Common myeloid progenitor, CD34-positive (primary cell): ENCODE measurements around the gene NFU1.
A peak's percentile ranks its signal among the peaks of the same experiment; 100 is the strongest.
"Not testable (repeated sequence)": the region's sequence is repeated elsewhere in the genome, so short reads cannot be mapped to it uniquely, and the experiment has no call there.

Experiments
- CTCF ChIA-PET: fragments of 350-600 bp; sonication (Branson Sonifier 250); formaldehyde crosslinking; loops from one replicate; lab custom pipeline; 2021; ENCODE audit warnings: antibody characterized with exemption; lab: Charles Lee
- POLR2A ChIA-PET: fragments of 350-600 bp; sonication (Branson Sonifier 250); formaldehyde crosslinking; loops from one replicate; lab custom pipeline; 2021; ENCODE audit warnings: antibody characterized with exemption; lab: Charles Lee
- DNase-seq, 3 donors: peaks; one replicate each; pipeline versions ENCODE4 v3.0.0 to v3.0.0-alpha.2; 2013
- H3K27ac ChIP-seq, 2 experiments: 1 replicate in 1 of 2; 2 replicates in 1 of 2; pipeline ENCODE4 v1.7.0; 2013; ENCODE audit warnings: inconsistent platforms in 2 of 2, low read length in 2 of 2, mild to moderate bottlenecking in 2 of 2, low read depth in 1 of 2, moderate library complexity in 1 of 2; ENCODE audit not compliant: severe bottlenecking in 2 of 2, insufficient read depth in 1 of 2, poor library complexity in 1 of 2
- H3K27me3 ChIP-seq, 5 experiments: replicated peaks in 2 of 5; 1 replicate in 3 of 5; 2 replicates in 2 of 5; pipeline versions ENCODE4 v1.6.1 to v1.7.0; 2013; ENCODE audit warnings: low read length in 4 of 5, mild to moderate bottlenecking in 2 of 5, moderate library complexity in 2 of 5, inconsistent platforms in 1 of 5; ENCODE audit not compliant: insufficient read depth in 5 of 5, control insufficient read depth in 4 of 5
- H3K36me3 ChIP-seq, 4 experiments: 1 replicate in 2 of 4; 2 replicates in 2 of 4; pipeline versions ENCODE4 v1.6.1 to v1.7.0; 2013; ENCODE audit warnings: low read length in 3 of 4, control low read depth in 1 of 4, mild to moderate bottlenecking in 1 of 4; ENCODE audit not compliant: control insufficient read depth in 4 of 4, insufficient read depth in 4 of 4
- H3K4me1 ChIP-seq, 4 experiments: 1 replicate in 3 of 4; 2 replicates in 1 of 4; pipeline versions ENCODE4 v1.6.1 to v1.7.1; 2013; ENCODE audit warnings: low read length in 3 of 4, mild to moderate bottlenecking in 3 of 4, control low read depth in 1 of 4, inconsistent platforms in 1 of 4, moderate library complexity in 1 of 4; ENCODE audit not compliant: control insufficient read depth in 4 of 4, insufficient read depth in 4 of 4; ENCODE audit errors: control extremely low read depth in 1 of 4
- H3K4me3 ChIP-seq, 7 experiments: 1 replicate in 4 of 7; 2 replicates in 3 of 7; pipeline versions ENCODE4 v1.5.1 to v1.7.0; 2013; ENCODE audit warnings: mild to moderate bottlenecking in 7 of 7, low read length in 6 of 7, moderate library complexity in 6 of 7, inconsistent platforms in 2 of 7, low read depth in 2 of 7, control low read depth in 1 of 7; ENCODE audit not compliant: insufficient read depth in 4 of 7, control insufficient read depth in 1 of 7; ENCODE audit errors: extremely low read depth in 1 of 7
- H3K9me3 ChIP-seq, 5 experiments: 1 replicate in 4 of 5; 2 replicates in 1 of 5; pipeline versions ENCODE4 v1.6.1 to v1.7.1; 2013; ENCODE audit warnings: low read length in 4 of 5, mild to moderate bottlenecking in 2 of 5, inconsistent platforms in 1 of 5, low read depth in 1 of 5, moderate library complexity in 1 of 5; ENCODE audit not compliant: control insufficient read depth in 4 of 5, insufficient read depth in 2 of 5; ENCODE audit errors: control extremely low read depth in 1 of 5
- WGBS: methylation state at CpG from one replicate; pipeline ENCODE4 v1.1.5; 2013; ENCODE audit not compliant: insufficient coverage; 5-methylcytosine and 5-hydroxymethylcytosine counted together

Gene NFU1

DNA sequence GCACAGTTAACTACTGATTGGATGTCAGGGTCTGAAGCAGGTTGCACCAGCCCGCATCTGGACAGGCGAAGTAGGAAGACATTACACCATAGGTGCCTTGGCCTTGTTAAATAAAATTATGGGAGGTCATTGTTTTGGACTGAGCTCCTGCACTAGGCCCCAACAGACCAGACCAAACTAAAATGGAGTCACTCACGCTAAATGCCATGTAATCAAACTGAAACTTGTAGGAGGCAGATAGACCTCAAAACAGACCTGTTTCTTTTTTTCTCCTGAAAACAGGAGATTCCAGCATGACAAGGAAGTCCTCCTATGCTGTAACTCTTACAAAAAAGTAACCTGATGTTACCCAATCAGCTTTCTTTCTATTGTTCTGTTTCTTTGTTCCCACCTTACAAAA is 15.5 kb upstream of the NFU1 start:
- no peaks in the 10 kb centered on the region for H3K9me3 ChIP-seq
- no peak for DNase-seq
- no peaks in the 10 kb centered on the region for H3K36me3 ChIP-seq
- no peak overlapping the region for H3K27ac ChIP-seq
- peaks cover 0 to 8% (median 3%) of the 10 kb centered on the region in 4 experiments for H3K4me1 ChIP-seq
- WGBS = 100% methylated on average over 1 of the region's 3 CpGs
- ChIA-PET CTCF (no interaction called here), POLR2A (no interaction called here)
- H3K27me3 ChIP-seq = no peaks in the 10 kb centered on the region
- no peak overlapping the region for H3K4me3 ChIP-seq

DNA sequence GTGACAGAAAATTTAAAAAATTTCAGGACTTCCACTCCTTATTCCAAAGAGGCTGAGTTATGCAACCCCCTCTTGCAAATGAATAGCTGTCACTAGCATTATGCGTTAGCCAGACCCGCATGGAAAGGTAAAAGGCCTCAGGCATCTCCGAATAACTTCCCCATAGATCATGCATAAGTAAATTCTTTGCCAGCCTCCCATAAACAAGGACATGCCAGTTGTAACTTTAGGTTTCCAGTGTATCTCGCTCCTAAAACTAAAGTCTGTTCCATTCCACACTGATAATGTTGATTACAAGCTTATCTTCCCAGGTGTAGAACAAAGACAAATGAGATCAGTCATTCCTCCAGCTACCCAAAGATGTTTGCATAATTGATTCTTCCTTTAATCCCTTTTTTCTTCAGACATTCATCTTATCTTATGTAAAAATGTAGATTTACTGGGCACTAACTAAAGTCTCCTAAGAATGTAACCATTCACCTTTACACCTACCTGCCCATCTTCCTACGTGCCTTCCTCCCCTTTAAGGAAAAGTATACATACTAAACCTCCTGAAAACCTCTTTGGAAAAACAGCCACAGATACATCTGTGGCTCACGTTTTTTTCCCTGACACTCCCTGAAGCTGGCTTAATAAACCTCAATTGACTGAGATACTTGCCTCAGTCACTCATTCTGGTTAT is 13.6 kb upstream of the NFU1 start:
- Histone ChIP-seq H3K9me3 (no peaks in the 10 kb centered on the region), H3K36me3 (no peaks in the 10 kb centered on the region), H3K27me3 (no peaks in the 10 kb centered on the region), H3K4me1 (no peaks in the 10 kb centered on the region), H3K27ac (no peak overlapping the region), H3K4me3 (no peak overlapping the region)
- WGBS = 92% methylated on average over 5 of the region's 6 CpGs
- CTCF ChIA-PET = interaction anchor here (1.4 kb wide), 1 partner anchor 15 kb away, joined by 3 read pairs; no protein-coding TSS in a partner anchor
- no peak for DNase-seq
- POLR2A ChIA-PET = no interaction called here

DNA sequence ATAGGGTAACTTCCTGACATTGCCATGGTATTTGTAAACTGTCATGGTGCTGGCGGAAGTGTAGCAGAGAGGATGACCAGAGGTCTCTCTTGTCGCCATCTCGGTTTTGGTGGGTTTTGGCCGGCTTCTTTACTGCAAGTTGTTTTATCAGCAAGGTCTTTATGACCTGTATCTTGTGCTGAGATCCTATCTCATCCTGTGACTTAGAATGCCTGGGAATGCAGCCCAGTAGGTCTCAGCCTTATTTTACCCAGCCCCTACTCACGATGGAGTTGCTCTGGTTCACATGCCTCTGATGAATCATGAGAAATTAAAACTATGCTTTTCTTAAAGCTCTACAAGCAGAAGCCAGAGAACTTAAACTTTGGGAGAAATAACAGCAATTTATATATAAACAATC is 12.7 kb upstream of the NFU1 start:
- CTCF ChIA-PET = interaction anchor here (1.4 kb wide), 1 partner anchor 16 kb away, joined by 3 read pairs; no protein-coding TSS in a partner anchor
- Histone ChIP-seq H3K27me3 (no peaks in the 10 kb centered on the region), H3K9me3 (no peaks in the 10 kb centered on the region), H3K27ac (no peak overlapping the region), H3K4me3 (no peak overlapping the region), H3K4me1 (no peaks in the 10 kb centered on the region), H3K36me3 (no peaks in the 10 kb centered on the region)
- DNase-seq = no peak
- WGBS = 91% methylated on average over 4 of the region's 5 CpGs
- POLR2A ChIA-PET = no interaction called here

DNA sequence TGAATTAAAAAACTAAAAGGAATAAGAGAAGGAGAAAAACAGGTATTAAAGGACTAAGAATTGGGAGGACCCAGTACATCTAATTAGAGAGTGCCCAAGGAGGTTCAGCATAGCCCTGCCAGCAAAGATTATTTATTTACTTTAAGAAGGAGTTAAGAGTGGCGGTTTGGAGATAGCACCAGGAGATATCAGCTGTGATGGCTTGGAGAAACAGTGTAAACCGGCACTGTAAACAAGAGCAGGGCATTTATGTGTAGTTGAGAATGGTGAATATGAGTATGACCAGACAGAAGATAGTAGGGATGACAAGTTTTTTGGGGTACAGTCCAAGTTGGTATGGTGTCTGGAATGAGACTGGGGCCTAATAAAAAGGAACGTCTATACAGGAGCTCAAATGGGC is 6.4 kb upstream of the NFU1 start:
- H3K9me3 ChIP-seq, H3K27me3 ChIP-seq, H3K4me3 ChIP-seq, POLR2A ChIA-PET, H3K4me1 ChIP-seq, DNase-seq, H3K27ac ChIP-seq, H3K36me3 ChIP-seq: not testable (repeated sequence)
- CTCF ChIA-PET = interaction anchor here (1.0 to 1.4 kb wide), 2 partner anchors 13 to 20 kb away, joined by 3 read pairs; no protein-coding TSS in a partner anchor
- 100% methylated on average over 3 of the region's 3 CpGs for WGBS

DNA sequence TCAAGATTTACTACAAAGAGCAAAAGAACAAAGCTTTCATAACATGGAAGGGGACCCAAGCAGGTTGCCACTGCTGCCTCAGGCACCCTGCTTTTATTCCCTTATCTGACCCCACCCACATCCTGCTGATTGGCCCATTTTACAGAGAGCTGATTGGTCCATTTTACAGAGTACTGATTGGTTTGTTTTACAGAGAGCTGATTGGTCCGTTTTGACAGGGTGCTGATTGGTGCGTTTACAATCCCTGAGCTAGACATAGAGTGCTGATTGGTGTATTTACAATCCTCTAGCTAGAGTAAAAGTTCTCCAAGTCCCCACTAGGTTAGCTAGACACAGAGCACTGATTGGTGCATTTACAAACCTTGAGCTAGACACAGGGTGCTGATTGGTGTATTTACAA is 2.3 kb upstream of the NFU1 start:
- DNase-seq, H3K36me3 ChIP-seq, H3K27me3 ChIP-seq, H3K9me3 ChIP-seq, POLR2A ChIA-PET, CTCF ChIA-PET, H3K27ac ChIP-seq, H3K4me3 ChIP-seq: not testable (repeated sequence)
- H3K4me1 ChIP-seq = peaks cover 7 to 26% (median 20%) of the 10 kb centered on the region in 4 experiments
- WGBS = no CpG with 5 or more reads among the region's 2 CpGs

DNA sequence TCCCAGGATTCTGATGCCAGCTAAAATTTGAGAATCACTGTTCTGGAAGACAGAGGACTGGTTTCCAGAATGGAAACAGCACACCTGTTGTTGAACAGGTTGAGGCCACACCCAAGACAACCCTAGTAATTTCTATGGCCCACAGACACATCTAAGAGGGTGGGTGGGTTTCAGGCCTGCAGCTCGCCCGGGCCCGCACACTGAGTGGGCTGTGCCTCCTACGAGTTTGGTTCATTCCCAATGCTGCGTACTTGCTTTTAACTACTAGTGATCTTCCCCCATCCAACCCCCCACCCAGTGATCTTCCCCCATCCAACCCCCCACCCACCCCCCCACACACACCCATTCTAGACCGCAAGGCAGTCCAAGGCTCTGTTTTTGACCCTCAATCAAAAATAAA is 1.3 kb upstream of the NFU1 start:
- POLR2A ChIA-PET = no interaction called here

DNA sequence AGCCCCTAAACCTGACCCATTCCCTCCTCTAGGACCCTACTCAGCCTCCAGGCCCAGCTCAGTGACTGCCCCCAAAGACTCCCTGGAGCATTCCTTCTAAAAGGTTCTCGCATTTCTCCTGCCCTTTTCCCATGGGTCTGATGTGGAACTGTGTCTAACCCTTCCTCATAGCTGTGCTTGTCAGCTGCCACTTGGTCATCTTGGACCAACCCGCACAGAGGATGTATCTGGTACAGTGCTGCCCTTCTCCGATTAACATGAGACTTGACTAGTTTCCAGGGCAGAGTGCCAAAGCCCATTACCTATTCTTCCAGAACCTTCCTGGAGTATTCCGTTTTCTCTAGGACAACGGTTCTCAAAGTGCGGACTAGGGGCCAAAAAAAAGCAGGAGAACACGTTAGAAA is 518 bp upstream of the NFU1 start:
- no peak for DNase-seq
- CTCF ChIA-PET = interaction anchor here (0.6 to 2.1 kb wide), 9 partner anchors 8 to 96 kb away, joined by 3 to 8 read pairs (median 4); no protein-coding TSS in a partner anchor
- Histone ChIP-seq H3K9me3 (no peaks in the 10 kb centered on the region), H3K27me3 (no peaks in the 10 kb centered on the region), H3K36me3 (no peaks in the 10 kb centered on the region), H3K27ac (peak overlapping the region; percentile 86 to 96), H3K4me1 (peaks cover 7 to 28% (median 20%) of the 10 kb centered on the region in 4 experiments), H3K4me3 (peak overlapping the region in 6 of 7 experiments; percentile 84 to 96 (median 91))
- POLR2A ChIA-PET = interaction anchor here (0.6 kb wide), 1 partner anchor 26 kb away, joined by 3 read pairs; no protein-coding TSS in a partner anchor
- 79% methylated on average over 7 of the region's 7 CpGs for WGBS

More for the DNA sequence above, 1.3 kb upstream of the NFU1 start:
- DNase-seq = no peak
- WGBS = 100% methylated on average over 1 of the region's 6 CpGs
- H3K27me3 ChIP-seq = no peaks in the 10 kb centered on the region
- H3K27ac ChIP-seq = no peak overlapping the region
- CTCF ChIA-PET = interaction anchor here (1.3 to 2.1 kb wide), 3 partner anchors 19 to 95 kb away, joined by 4 to 8 read pairs (median 5); no protein-coding TSS in a partner anchor
- no peaks in the 10 kb centered on the region for H3K9me3 ChIP-seq
- no peaks in the 10 kb centered on the region for H3K36me3 ChIP-seq
- peaks cover 7 to 28% (median 20%) of the 10 kb centered on the region in 4 experiments for H3K4me1 ChIP-seq
- no peak overlapping the region for H3K4me3 ChIP-seq
